IMR-90 (cell line): ENCODE measurements around the gene FCRLA.

Experiments used
- BHLHE40 ChIP-seq: fragments of 150-350 bp; IDR thresholded peaks from 2 replicates; pipeline ENCODE4 v1.6.1; 2016; ENCODE audit warnings: mild to moderate bottlenecking, low read depth, low read length
- CEBPB ChIP-seq: IDR thresholded peaks from 2 replicates; pipeline ENCODE4 v1.6.1; 2012; ENCODE audit warnings: low read depth, low read length, improper control_type of control experiment
- CHD1 ChIP-seq: IDR thresholded peaks from 2 replicates; pipeline ENCODE4 v1.6.1; 2012; ENCODE audit warnings: low read depth, low read length, improper control_type of control experiment
- FOS ChIP-seq: fragments of 150-350 bp; IDR thresholded peaks from 2 replicates; pipeline ENCODE4 v1.6.1; 2016; ENCODE audit warnings: low read depth, low read length
- MXI1 ChIP-seq: IDR thresholded peaks from 2 replicates; pipeline ENCODE4 v1.6.1; 2012; ENCODE audit warnings: low read depth, mild to moderate bottlenecking, low read length, moderate library complexity, borderline replicate concordance
- NFE2L2 ChIP-seq: fragments of 150-350 bp; IDR thresholded peaks from 2 replicates; pipeline ENCODE4 v1.6.1; 2016; ENCODE audit warnings: low read depth, mild to moderate bottlenecking, low read length
- POLR2A ChIP-seq: IDR thresholded peaks from 2 replicates; pipeline ENCODE4 v1.6.1; 2012; ENCODE audit warnings: mild to moderate bottlenecking, low read depth, low read length
- RAD21 ChIP-seq: IDR thresholded peaks from 2 replicates; pipeline ENCODE4 v1.6.1; 2012; ENCODE audit warnings: low read length, improper control_type of control experiment
- RCOR1 ChIP-seq: IDR thresholded peaks from 2 replicates; pipeline ENCODE4 v1.6.1; 2012; ENCODE audit warnings: mild to moderate bottlenecking, low read length, improper control_type of control experiment; ENCODE audit not compliant: insufficient replicate concordance
- RFX5 ChIP-seq: IDR thresholded peaks from 2 replicates; pipeline ENCODE4 v1.8.0; 2012; ENCODE audit warnings: low read depth, mild to moderate bottlenecking, low read length, moderate library complexity
- SMC3 ChIP-seq: fragments of 150-350 bp; IDR thresholded peaks from 2 replicates; pipeline ENCODE4 v1.6.1; 2016; ENCODE audit warnings: low read depth, mild to moderate bottlenecking, antibody characterized with exemption, low read length, moderate library complexity
- TF ChIP-seq, protein P1 (sequence below): conservative IDR thresholded peaks from 2 replicates; pipeline ENCODE4 v1.5.1; 2012; ENCODE audit warnings: mild to moderate bottlenecking, low read depth, low read length, improper control_type of control experiment
- TF ChIP-seq, protein P2 (sequence below): fragments of 150-350 bp; IDR thresholded peaks from 2 replicates; pipeline ENCODE4 v1.6.1; 2017; ENCODE audit warnings: mild to moderate bottlenecking, antibody characterized with exemption, low read length, low read depth

DNA sequence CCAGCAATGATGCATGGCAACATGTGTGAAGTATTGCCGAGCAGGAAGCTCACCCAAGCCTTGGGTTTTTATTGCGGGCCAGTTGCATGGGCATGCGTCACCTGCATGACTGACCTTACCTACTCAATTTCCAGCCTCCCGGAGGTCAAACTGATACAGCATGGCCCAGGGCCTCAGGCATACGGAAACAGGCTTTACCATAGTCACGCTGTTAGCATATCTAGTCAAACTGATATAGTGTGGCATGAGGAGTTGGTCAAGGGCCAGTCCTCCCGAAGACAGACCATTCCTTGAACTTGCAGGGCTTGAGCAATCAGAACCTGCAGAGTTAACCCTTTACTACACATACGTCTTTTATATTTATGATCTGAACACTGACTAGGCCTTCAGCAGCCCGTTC lies 36.2 kb downstream of the FCRLA start:
- TF ChIP-seq POLR2A (no peak), CEBPB (no peak), FOS (no peak), RCOR1 (no peak), BHLHE40 (no peak), MXI1 (no peak), RFX5 (no peak), RAD21 (no peak), SMC3 (no peak), NFE2L2 (no peak), CHD1 (no peak)
- TF ChIP-seq, protein P1, sequence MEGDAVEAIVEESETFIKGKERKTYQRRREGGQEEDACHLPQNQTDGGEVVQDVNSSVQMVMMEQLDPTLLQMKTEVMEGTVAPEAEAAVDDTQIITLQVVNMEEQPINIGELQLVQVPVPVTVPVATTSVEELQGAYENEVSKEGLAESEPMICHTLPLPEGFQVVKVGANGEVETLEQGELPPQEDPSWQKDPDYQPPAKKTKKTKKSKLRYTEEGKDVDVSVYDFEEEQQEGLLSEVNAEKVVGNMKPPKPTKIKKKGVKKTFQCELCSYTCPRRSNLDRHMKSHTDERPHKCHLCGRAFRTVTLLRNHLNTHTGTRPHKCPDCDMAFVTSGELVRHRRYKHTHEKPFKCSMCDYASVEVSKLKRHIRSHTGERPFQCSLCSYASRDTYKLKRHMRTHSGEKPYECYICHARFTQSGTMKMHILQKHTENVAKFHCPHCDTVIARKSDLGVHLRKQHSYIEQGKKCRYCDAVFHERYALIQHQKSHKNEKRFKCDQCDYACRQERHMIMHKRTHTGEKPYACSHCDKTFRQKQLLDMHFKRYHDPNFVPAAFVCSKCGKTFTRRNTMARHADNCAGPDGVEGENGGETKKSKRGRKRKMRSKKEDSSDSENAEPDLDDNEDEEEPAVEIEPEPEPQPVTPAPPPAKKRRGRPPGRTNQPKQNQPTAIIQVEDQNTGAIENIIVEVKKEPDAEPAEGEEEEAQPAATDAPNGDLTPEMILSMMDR = no peak
- TF ChIP-seq, protein P2, sequence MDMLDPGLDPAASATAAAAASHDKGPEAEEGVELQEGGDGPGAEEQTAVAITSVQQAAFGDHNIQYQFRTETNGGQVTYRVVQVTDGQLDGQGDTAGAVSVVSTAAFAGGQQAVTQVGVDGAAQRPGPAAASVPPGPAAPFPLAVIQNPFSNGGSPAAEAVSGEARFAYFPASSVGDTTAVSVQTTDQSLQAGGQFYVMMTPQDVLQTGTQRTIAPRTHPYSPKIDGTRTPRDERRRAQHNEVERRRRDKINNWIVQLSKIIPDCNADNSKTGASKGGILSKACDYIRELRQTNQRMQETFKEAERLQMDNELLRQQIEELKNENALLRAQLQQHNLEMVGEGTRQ = no peak
